HS-27A (cell line): ENCODE results near the gene TBC1D5.
"Not testable (repeated sequence)": the region's sequence is repeated elsewhere in the genome, so short reads cannot be mapped to it uniquely, and the experiment has no call there.

Experiments
- DNase-seq: peaks from one replicate; pipeline ENCODE4 v3.0.0-alpha.2; 2012; ENCODE audit warnings: low read depth, missing footprints

The TBC1D5 gene

DNA sequence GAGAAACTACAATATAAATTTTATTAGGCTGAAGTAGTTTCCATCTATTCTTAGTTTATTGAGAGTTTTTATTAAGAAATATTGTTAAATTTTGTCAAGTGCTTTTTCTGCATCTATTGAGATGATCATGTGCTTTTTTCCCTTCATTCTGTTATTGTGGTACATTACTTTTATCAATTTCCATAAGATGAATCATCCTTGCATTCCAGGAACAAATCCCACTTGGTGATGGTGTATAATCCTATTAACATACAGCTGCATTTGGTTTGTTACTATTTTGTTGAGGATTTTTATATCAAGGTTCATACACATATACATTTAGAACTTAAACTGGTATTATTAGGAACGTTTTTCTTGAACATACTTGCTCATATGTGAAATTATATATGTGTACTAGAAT, 199.8 kb downstream of the TBC1D5 start:
- no peak for DNase-seq

DNA sequence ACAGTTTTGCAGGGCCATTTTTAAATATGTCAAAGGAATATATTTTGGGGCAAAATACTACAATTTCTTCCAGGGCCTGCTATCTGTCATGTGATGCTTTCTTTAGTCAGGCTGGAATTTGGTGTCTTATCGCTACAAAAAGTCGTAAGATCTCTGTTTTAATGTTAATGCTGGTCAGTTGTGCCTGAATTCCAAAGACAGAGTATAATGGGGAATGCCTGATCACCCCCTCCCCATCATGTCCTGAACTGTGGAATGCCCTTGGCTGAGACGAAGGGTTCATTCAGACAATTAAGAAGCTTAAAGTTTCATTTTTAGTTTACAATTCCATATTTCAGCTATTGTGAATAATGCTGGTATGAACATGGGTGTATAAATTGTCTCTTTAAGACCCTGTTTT, 203.0 kb downstream of the TBC1D5 start:
- no peak for DNase-seq

DNA sequence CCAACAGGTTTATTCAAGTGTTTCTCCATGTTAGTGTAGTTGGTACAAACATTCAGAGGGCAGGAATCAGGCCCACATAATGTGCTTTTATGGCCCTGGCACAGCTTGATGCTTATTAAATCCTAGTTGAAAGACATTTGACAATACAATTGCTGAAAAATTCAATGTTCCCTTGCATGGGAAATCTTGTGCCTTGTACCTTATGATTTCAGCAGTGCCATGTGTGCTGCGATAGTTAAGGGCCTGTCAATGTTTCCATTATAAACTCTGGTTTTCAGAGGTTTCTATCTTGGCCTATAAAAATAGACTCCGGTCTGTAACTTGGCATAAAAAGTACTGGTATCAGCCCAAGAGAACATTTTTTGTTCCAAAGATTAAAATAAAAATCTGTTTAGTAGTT, 207.2 kb downstream of the TBC1D5 start:
- DNase-seq = no peak

DNA sequence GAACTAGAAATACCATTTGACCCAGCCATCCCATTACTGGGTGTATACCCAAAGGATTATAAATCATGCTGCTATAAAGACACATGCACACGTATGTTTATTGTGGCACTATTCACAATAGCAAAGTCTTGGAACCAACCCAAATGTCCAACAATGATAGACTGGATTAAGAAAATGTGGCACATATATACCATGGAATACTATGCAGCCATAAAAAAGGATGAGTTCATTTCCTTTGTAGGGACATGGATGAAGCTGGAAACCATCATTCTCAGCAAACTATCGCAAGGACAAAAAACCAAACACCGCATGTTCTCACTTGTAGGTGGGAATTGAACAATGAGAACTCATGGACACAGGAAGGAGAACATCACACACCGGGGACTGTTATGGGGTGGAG, 210.0 kb downstream of the TBC1D5 start:
- not testable (repeated sequence) for DNase-seq

DNA sequence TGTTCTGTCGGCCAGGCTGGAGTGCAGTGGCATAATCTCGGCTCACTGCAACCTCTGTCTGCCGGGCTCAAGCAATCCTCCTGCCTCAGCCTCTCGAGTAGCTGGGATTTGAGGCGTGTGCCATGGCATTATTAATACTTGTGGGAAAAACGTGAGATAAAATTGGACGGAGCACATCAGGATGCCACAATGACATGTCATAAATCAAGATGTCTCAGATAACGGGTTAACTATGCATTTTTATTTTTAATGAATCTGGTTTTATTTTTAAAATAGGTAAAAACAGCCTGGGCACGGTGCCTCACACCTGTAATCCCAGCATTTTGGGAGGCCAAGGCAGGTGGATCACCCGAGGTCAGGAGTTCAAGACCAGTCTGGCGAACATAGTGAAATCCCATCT, 212.8 kb downstream of the TBC1D5 start:
- DNase-seq = no peak

DNA sequence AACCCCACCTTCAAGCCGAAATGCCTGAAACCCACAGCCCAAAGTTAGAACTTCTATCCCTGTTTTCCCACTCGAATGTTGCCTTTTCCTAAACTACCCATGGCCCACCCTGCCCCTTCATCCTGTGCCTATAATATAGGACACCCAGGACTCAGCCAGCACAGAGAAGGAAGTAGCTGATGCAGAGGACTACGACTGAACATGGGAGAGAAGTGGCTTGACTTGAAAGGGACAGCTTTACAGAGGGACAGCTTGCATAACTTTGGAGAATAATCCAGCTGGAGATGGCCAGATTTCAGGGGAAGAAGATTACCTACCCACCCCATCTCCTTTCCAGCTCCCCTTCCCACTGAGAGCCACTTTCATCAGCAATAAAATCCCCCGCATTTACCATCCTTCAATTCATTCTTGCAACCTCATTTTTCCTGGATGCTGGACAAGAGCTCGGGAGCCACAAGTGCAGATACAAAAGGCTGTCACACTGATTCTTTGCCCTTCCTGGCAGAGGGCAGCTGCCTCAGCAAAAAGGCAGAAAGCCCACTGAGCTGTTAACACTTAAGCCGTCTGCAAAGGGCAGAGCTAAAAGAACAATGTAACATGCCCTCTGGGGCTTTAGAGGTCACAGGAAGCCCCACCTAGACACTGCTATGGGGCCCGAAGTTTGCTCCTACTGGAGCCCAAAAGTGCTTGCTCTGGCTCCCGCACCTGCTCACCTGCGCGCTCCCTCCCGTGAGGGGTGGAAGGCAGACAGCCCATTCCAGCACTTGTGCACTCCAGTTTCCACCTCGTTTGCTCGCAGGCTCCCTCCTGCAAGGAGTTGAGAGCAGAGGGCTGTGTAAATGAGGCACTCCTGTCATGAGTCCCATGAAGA, 224.0 kb downstream of the TBC1D5 start:
- no peak for DNase-seq

DNA sequence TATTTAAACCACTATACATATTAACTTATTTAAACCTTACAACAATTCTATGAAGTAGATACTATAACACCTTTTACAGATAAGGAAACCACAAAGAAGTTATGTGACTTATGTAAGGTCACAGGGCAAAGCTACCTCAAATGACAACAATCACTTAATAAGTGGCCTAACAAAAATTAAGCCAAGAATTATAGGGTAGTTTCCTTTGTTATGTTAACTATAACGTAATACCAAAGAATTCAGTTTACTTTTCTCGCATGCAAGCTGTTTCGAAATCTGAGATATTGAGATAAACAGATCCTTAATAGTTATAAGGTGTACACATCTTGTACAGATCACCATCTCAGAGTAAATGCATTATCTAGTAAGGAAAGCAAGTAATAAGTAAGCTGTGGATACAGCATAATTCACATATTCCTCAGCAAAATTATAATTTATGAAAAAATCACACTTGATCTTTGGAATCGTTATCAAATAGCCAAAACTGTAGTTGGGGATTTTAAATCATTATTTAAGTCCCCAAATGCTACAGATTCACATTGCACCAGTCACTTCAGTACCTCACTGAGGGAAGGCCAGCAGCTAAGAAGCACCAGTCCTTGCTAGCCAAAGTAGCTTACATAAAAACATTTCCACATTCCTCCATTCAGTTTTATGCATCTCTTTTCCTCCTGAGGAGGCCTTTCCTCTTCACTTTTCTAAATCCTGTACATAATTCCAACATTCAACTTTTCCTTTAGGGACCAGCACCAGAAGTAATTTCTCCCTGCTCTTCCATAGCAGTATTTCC, 226.8 kb downstream of the TBC1D5 start:
- DNase-seq = no peak

DNA sequence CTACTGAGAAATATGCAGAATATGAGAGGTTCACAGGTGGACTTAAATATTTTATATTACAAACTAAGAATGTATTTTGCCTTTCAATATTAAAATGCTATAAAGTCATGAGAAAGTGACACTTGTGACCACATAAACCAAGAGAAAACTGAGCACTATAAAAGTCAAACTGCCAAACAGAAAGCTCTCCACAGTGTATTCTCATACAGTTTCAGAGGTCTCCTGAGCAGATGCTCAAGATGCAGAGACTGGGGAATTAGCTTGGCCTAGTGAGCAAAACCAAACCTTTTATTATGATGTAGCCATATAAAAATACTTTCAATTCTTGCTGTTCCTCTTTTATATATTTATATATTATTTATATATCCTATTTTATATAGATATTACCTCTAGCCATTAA, 227.8 kb downstream of the TBC1D5 start:
- DNase-seq = no peak

DNA sequence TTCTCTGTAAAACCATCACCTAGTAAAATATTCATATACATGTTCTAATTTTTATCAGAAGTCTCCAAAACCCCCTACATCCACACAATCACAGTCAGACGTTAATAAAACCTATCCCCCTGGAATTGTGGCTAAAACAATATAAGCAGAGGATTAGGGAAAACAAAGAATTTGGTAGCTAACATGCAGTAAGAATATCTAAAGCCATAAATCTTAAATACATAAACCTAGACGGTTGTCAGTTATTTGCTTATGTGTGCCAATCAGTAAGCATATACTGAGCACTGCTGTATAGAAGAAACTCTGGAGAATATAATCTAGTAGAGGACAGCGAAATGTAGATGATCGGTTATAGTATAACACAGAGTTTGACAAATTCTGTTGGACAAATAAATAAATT, 232.2 kb downstream of the TBC1D5 start:
- DNase-seq = no peak

DNA sequence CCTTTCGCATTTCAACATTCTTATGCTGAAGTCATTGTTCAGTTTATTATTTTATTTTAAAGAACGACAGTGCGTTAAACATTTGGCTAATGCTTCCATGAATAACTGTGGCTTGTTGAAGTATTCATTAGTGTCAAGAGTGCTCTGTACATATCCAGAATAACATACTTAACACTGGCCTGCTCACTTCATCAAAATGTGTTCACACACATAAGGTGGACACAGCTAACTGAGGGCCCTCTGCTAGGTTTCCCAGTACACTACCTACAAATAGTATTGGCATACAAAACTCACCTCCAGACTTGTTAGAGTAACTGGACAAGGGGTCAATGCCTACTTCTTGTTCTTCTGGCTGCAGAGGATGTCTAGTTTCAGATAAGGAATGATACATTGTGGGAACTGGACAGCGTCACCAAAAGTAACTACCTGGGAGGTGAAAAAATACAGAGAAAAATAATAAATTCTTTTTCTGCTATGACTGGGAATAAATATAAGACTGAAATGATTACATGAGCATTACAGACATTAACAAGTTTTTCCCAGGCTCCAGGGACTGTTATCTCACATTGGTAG, 234.2 kb downstream of the TBC1D5 start:
- DNase-seq = no peak

DNA sequence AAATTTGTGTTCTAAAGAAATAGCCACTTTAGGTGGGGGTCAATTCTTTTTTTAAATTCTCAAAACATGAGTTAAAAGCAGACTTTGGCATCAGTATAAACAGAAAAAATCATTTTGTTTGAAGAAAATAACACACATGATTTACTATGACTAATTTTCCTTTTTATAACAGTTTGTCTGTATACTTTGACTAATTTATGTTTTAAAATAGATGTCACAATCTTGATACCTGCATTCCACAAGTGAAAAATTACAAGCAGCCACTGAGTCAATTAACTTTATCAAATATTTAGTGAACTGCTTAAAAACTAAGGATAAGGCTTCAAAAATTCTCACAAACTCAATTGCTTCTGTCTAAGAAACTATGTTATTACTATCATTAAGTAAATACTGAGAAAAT, 235.0 kb downstream of the TBC1D5 start:
- DNase-seq = no peak

DNA sequence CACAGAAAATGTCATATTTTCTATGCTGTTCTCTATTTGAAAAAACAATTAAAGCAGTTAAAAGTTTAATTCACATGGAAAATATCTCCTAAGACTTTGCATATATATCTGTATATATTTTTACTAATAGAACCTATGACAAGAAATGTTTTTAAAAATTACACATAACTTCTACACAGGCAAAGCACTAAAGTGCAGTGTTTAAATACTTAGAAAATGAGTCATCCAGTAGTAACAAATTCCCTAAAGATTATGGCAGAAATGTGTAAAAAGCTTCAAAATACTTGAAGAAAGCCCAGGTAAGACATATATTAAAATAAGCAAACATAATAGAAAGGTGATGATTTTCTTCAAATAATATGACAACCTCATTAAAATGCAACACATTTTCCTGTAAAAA, 236.6 kb downstream of the TBC1D5 start:
- DNase-seq = no peak

DNA sequence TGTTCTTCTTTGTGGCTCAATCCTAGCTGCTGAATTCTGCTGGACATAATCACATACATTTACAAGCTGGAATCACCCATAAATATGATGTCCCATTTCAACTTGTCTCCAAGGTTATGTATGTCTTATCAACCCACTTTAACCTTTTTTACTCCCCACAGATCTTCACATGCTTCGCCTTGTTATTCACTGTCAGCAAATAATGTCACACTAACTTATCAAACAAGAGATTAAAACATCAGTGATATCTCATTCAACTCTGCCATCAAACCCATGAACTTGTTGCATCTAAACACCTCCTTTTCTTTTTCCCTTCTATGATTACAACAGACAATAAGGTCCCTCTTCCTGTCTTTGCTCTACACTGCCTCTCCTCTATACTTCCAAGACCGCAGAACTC, 240.7 kb downstream of the TBC1D5 start:
- DNase-seq = no peak

DNA sequence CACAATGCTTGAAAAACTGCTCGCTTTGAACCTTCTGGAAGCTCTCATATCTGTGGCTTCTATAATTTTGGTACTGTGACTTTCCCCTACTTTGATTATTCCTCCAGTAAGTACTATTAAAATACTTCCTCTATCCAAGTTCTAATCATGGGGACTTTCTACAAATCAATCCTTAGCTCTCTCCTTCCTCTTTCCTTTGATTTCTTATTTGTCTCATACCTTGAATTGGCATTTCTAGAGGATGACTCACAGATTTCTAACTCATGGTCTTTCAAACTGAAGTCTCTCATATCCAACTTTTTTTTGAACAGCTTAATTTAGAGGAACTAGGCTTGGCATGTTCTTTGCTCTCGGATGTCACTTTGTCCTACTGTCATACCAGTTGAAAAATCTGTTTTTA, 241.8 kb downstream of the TBC1D5 start:
- no peak for DNase-seq

DNA sequence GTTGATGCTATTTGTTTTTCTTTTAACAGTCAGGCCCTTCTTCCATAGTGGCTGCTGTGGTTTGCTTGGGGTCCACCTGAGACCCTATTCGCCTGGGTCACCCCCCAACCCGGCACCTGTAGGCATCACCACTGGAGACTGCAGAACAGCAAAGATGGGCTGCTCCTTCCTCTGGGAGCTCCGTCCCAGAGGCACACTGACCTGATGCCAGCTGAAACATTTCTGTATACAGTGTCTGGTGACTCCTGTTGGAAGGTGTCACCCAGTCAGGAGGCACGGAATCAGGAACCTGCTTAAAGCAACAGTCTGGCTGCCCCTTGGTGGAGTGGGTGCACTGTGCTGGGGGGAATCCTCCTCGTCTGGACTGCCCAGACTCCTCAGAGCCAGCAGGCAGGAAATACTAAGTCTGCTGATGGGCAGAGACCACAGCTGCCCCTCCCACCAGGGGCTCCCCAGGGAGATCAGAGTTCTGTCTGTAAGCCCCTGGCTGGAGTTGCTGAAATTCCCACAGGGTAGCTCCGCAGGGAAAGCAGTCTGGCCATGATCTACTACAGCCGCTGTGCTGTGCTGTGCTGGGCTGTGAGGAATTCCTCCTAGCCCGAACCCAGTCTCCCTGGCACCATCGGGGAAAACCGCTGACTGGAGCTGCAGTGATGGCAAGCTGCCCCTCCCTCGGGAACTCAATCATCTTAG, 248.2 kb downstream of the TBC1D5 start:
- no peak for DNase-seq

DNA sequence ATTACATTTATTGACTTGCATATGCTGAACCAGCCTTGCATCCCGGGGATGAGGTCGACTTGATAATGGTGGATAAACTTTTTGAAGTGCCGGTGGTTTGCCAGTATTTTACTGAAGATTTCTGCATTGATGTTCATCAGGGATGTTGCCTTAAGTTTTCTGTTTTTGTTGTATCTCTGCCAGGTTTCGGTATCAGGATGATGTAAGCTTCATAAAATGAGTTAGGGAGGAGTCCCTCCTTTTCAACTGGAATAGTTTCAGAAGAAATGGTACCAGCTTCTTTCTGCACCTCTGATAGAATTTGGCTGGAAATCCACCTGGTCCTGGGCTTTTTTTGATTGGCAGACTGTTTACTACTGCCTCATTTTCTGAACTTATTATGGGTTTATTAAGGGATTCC, 250.8 kb downstream of the TBC1D5 start:
- DNase-seq = peak; percentile 77

DNA sequence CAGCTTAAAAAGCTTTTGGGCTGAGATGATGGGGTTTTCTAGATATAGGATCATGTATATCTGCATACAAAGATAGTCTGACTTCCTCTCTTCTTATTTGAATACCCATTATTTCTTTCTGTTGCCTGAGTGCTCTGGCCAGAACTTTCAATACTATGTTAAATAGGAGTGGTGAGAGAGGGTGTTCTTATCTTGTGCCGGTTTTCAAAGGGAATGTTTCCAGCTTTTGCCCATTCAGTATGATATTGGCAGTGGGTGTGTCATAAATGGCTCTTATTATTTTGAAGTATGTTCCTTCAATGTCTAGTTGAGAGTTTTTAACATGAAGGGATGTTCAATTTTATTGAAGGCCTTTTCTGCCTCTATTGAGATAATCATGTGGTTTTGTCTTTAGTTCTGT, 251.2 kb downstream of the TBC1D5 start:
- not testable (repeated sequence) for DNase-seq

DNA sequence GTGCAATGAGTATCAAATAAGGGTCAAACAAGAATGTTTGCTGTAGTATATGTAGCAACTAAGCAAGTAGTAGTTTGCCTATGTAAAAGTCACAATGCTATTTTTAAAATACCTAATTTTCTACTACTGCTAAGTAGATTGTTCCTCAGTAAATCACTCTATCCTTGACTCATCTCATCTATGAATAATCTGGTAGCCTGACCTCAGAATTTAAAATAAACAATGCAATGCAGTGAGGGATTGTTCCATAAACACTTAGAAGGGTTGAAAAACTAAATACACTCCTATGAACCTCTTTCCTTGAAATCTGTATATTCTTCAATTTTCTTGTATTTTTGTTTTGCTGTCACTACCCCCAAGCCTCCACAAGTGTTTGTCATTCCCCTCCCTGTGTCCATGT, 253.3 kb downstream of the TBC1D5 start:
- no peak for DNase-seq

DNA sequence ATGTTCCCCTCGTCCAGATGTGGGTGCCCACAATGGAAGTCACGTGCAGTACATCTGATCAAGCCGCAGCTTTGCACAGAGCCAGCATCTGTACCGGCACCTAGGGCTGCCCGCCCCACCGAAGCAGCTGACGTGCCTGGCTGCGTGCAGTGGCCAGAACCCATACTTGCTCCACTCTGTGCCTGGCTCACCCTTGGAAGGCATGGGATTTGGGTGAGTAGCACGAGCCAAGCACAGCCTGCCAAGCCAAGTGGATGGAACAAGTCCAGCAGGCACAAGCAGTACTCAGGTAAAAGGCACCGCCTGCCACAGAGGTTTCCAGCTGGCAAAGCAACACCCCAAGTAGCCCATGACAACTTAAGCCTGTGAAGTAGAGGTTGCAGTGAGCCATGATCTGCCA, 261.3 kb downstream of the TBC1D5 start:
- no peak for DNase-seq

DNA sequence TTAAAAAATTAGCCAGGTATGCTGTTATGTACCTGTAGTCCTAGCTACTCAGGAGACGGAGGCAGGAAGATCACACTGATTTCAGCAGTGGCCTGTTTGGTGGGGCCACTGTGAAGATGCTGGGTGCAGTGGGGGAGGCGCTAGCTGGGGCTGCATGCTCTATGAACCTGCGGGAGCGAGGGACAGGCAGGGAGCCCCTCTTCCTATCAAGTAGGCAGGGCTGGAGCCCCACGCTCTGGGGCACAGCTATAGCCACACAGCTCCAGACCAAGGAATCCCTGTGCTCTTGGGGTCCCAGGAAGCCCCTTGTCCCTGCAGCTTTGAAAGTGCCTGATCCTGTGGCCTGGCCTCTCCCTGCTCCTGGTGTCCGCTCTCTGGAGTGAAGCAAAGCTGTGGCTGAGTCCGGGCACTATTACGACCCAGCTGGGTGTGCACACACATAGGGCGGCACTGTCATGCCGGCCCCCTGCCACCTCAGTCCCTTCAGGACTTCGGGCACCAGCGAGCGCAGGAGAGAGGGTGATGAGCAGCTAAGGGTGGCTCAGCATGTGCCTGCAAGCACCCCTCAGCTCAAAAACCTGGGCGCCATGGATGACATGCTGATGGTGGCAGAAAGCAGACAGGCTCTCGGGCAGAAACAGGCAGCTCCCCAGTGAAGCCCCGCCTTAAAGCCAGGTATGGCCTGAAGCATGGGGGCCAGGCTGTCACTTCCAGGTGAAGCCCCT, 262.6 kb downstream of the TBC1D5 start:
- DNase-seq = no peak

DNA sequence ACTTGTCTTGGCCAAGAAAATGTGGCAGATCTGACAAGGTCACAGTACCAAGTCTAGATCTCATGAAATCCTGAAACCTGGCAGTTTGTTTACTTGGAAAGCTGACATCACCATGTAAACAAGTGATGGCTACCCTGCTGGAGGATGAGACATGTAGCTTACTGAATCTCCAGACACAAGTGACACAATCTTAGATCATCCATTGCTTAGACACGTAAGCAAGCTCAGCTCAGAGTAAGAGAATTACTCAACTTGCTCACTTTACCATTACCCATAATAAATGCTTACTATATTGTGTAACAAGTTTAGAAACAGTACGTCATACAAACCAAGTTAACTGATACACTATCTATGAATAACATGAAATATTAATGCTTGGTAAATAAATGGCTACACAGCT, 263.8 kb downstream of the TBC1D5 start:
- no peak for DNase-seq

DNA sequence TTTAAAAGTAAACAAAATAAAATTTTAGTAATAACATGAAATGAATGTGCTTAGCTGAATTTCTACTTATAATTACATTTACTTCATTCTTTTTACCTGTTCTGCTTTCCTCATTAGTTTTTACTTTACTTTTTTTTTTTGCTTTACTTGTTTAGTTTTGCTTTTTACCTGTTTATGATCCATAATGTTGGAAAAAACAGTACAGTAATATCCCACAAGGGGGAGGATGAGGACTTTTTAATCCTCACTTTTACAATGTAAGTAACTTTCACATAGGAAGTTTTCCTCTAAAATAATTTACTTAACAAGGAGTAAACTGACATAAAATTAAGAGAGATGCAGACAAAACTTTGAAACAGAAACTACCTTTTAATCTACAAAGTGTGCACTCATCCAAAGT, 268.7 kb downstream of the TBC1D5 start:
- DNase-seq = no peak
